A549 (cell line): Measurements from ENCODE around the gene GLB1L2. TPM values are rescaled to one million over a fixed set of nuclear protein-coding genes. Genes with fewer than 3 reads are reported as not detected.
"Not testable (repeated sequence)": the region's sequence is repeated elsewhere in the genome, so short reads cannot be mapped to it uniquely, and the experiment has no call there.

Source experiments
- ATAC-seq, 2 experiments: fragments of 200-7000 bp in 1 of 2; fragments of >200 bp in 1 of 2; cut with Nextera tagmentation in 1 of 2; cut with Tn5 transposase in 1 of 2; 3 replicates each; pipeline versions ENCODE4 v1.8.0 to v1.9.1; 2018 to 2020; ENCODE audit warnings: mild to moderate bottlenecking in 1 of 2, moderate library complexity in 1 of 2
- CTCF ChIA-PET: fragments of 300-600 bp; sonication (Branson Sonifier 250); formaldehyde crosslinking; extraction: SDS; loops from one replicate; lab custom pipeline; 2021; ENCODE audit warnings: antibody characterized with exemption, inconsistent platforms; lab: Yijun Ruan, JAX
- POLR2A ChIA-PET: fragments of 350-600 bp; formaldehyde crosslinking; extraction: SDS; loops from one replicate; lab custom pipeline; 2021; ENCODE audit warnings: antibody characterized with exemption, inconsistent platforms; lab: Yijun Ruan, JAX
- DNase-seq, 2 experiments: peaks; one replicate each; pipeline versions ENCODE4 v3.0.0 to v3.0.0-alpha.2; 2011 to 2016; ENCODE audit warnings: low read depth in 1 of 2, low spot score in 1 of 2
- FAIRE-seq: peaks from 2 replicates; lab custom pipeline; 2011; peaks lifted over from hg19 to GRCh38; lab: Jason Lieb, UNC
- H3K27ac ChIP-seq, 2 experiments: fragments of >200 bp; sonication (Bioruptor Twin); formaldehyde crosslinking; 3 replicates each; pipeline ENCODE4 v1.5.1; 2016 to 2017
- H3K4me1 ChIP-seq: fragments of >200 bp; sonication (Bioruptor Twin); formaldehyde crosslinking; 3 replicates; pipeline ENCODE4 v1.6.1; 2016
- H3K4me2 ChIP-seq: fragments of >200 bp; sonication (Bioruptor Twin); formaldehyde crosslinking; 3 replicates; pipeline ENCODE4 v1.6.1; 2016
- H3K4me3 ChIP-seq: fragments of >200 bp; sonication (Bioruptor Twin); formaldehyde crosslinking; 3 replicates; pipeline ENCODE4 v1.5.1; 2016
- H3K9me3 ChIP-seq: fragments of >200 bp; sonication (Bioruptor Twin); formaldehyde crosslinking; 3 replicates; pipeline ENCODE4 v1.6.1; 2016
- CBX2 ChIP-seq: fragments of 200-600 bp; sonication (generic); IDR thresholded peaks from 2 replicates; pipeline ENCODE4 v1.6.1; 2016; ENCODE audit warnings: low read depth, mild to moderate bottlenecking, borderline replicate concordance
- CBX8 ChIP-seq: fragments of 200-600 bp; sonication (generic); IDR thresholded peaks from 2 replicates; pipeline ENCODE4 v1.6.1; 2016
- CHD4 ChIP-seq: fragments of 200-600 bp; sonication (generic); IDR thresholded peaks from 2 replicates; pipeline ENCODE4 v1.6.1; 2016; ENCODE audit warnings: antibody characterized with exemption, mild to moderate bottlenecking, borderline replicate concordance
- EHF ChIP-seq: fragments of 250-450 bp; sonication (Bioruptor Pico); IDR thresholded peaks from 2 replicates; pipeline ENCODE4 v1.5.0; 2020; ENCODE audit warnings: mild to moderate bottlenecking
- EHMT2 ChIP-seq: fragments of 200-600 bp; sonication (generic); IDR thresholded peaks from 2 replicates; pipeline ENCODE4 v1.6.1; 2016; ENCODE audit warnings: antibody characterized with exemption, low read depth, mild to moderate bottlenecking, moderate library complexity
- EP300 ChIP-seq, 2 experiments: fragments of >200 bp; sonication (Bioruptor Twin); formaldehyde crosslinking; IDR thresholded peaks; 2 replicates in 1 of 2; 3 replicates in 1 of 2; pipeline ENCODE4 v1.6.1; 2016 to 2017
- ESRRA ChIP-seq: fragments of 150-350 bp; IDR thresholded peaks from 2 replicates; pipeline ENCODE4 v1.6.1; 2014; ENCODE audit warnings: mild to moderate bottlenecking, low read length, borderline replicate concordance
- FOSB ChIP-seq: fragments of 250-450 bp; sonication (Bioruptor Pico); IDR thresholded peaks from 2 replicates; pipeline ENCODE4 v1.5.0; 2020; ENCODE audit warnings: mild to moderate bottlenecking, moderate library complexity
- FOXS1 ChIP-seq: fragments of 250-450 bp; sonication (Bioruptor Pico); IDR thresholded peaks from 2 replicates; pipeline ENCODE4 v1.5.0; 2020; ENCODE audit warnings: mild to moderate bottlenecking, moderate library complexity
- GATA3 ChIP-seq: IDR thresholded peaks from 2 replicates; pipeline ENCODE4 v1.6.1; 2012; ENCODE audit warnings: borderline replicate concordance
- HOXA7 ChIP-seq: fragments of 250-450 bp; sonication (Bioruptor Pico); IDR thresholded peaks from 2 replicates; pipeline ENCODE4 v1.5.0; 2020; ENCODE audit warnings: mild to moderate bottlenecking, moderate library complexity
- KDM1A ChIP-seq: fragments of 200-600 bp; sonication (generic); IDR thresholded peaks from 2 replicates; pipeline ENCODE4 v1.6.1; 2016; ENCODE audit warnings: low read depth, mild to moderate bottlenecking
- NPAS2 ChIP-seq: fragments of 250-450 bp; sonication (Bioruptor Pico); IDR thresholded peaks from 2 replicates; pipeline ENCODE4 v1.8.0; 2022; ENCODE audit warnings: mild to moderate bottlenecking, moderate library complexity, borderline replicate concordance
- SMC3 ChIP-seq: fragments of >200 bp; sonication (Bioruptor Twin); formaldehyde crosslinking; IDR thresholded peaks from 3 replicates; pipeline ENCODE4 v1.6.1; 2018; ENCODE audit warnings: inconsistent platforms
- USF2 ChIP-seq: fragments of 450-650 bp; IDR thresholded peaks from 2 replicates; pipeline ENCODE4 v1.6.1; 2014; ENCODE audit warnings: antibody characterized with exemption
- ZNF302 ChIP-seq: fragments of 250-450 bp; sonication (Bioruptor Pico); IDR thresholded peaks from 2 replicates; pipeline ENCODE4 v1.9.0; 2021; ENCODE audit warnings: inconsistent platforms, mild to moderate bottlenecking, moderate library complexity
- ZSCAN20 ChIP-seq: fragments of 250-450 bp; sonication (Bioruptor Pico); IDR thresholded peaks from 2 replicates; pipeline ENCODE4 v1.8.0; 2022; ENCODE audit warnings: mild to moderate bottlenecking, moderate library complexity
- WGBS: methylation state at CpG from one replicate; pipeline ENCODE4 v1.1.6; 2017; ENCODE audit errors: missing lambda C conversion rate; 5-methylcytosine and 5-hydroxymethylcytosine counted together
- polyA plus RNA-seq, 4 experiments: library from polyadenylated mRNA; depleted of rRNA in 3 of 4; stranded (reverse); fragments of >200 nt; fragmentation: RNase III in 1 of 4; extraction: RNeasy Plus Mini Kit Qiagen cat#74134 plus additional on column Dnase treatment in 1 of 4; gene quantifications; 2 replicates in 3 of 4; 3 replicates in 1 of 4; pipeline ENCODE4 v1.2.3, GENCODE V29; 2011 to 2017
- TF ChIP-seq, protein P1 (sequence below): IDR thresholded peaks from 2 replicates; pipeline ENCODE4 v1.6.1; 2012
- TF ChIP-seq, protein P2 (sequence below): fragments of 150-350 bp; IDR thresholded peaks from 2 replicates; pipeline ENCODE4 v1.6.1; 2014; ENCODE audit warnings: low read depth, mild to moderate bottlenecking, low read length
- TF ChIP-seq, protein P3 (sequence below): IDR thresholded peaks from 2 replicates; pipeline ENCODE4 v1.6.1; 2012

Gene GLB1L2
- polyA plus RNA-seq, 2 of the 4 experiments (the other 2 are of a cell fraction) = 1.1 to 3.5 TPM

GRCh38 chr11:134283461-134284230 lies 48.1 kb upstream of the GLB1L2 start:
- FAIRE-seq = no peak
- DNase-seq = no peak
- H3K4me2 ChIP-seq = no peak overlapping the region
- no peak overlapping the region for H3K4me3 ChIP-seq
- no peaks in the 10 kb centered on the region for H3K9me3 ChIP-seq
- TF ChIP-seq CBX8 (no peak), HOXA7 (CRISPR knock-in tag) (no peak), EHMT2 (no peak), ZNF302 (CRISPR knock-in tag) (no peak)
- ChIA-PET POLR2A (no interaction called here), CTCF (interaction anchor here (0.6 kb wide), 1 partner anchor 206 kb away, joined by 4 read pairs; no protein-coding TSS in a partner anchor)
- H3K4me1 ChIP-seq = no peaks in the 10 kb centered on the region
- no peak for ATAC-seq
- 47% methylated on average over 12 of the region's 16 CpGs for WGBS
- no peak overlapping the region for H3K27ac ChIP-seq

GRCh38 chr11:134284349-134284748 lies 47.4 kb upstream of the GLB1L2 start:
- H3K4me3 ChIP-seq, DNase-seq, FAIRE-seq, H3K27ac ChIP-seq, ATAC-seq, POLR2A ChIA-PET, H3K4me2 ChIP-seq, H3K9me3 ChIP-seq, H3K4me1 ChIP-seq: not testable (repeated sequence)
- 39% methylated on average over 5 of the region's 5 CpGs for WGBS
- CTCF ChIA-PET = interaction anchor here (0.6 kb wide), 1 partner anchor 207 kb away, joined by 4 read pairs; no protein-coding TSS in a partner anchor

- CTCF ChIA-PET = interaction anchor here (0.5 kb wide), 1 partner anchor 124 kb away, joined by 3 read pairs; no protein-coding TSS in a partner anchor
- WGBS = 67% methylated on average over 12 of the region's 12 CpGs
- Histone ChIP-seq H3K27ac (no peak overlapping the region), H3K9me3 (no peaks in the 10 kb centered on the region), H3K4me3 (no peak overlapping the region), H3K4me2 (no peak overlapping the region), H3K4me1 (no peaks in the 10 kb centered on the region)
- DNase-seq (no peak), ATAC-seq (no peak), FAIRE-seq (no peak)
- POLR2A ChIA-PET = no interaction called here
- TF ChIP-seq FOSB (CRISPR knock-in tag) (no peak), CHD4 (no peak), KDM1A (no peak), EHF (no peak), FOXS1 (CRISPR knock-in tag) (no peak), NPAS2 (CRISPR knock-in tag) (no peak), USF2 (no peak), ESRRA (no peak), EP300 (IDR thresholded peaks at IDR 0.05) (no peak), GATA3 (no peak), SMC3 (no peak), ZSCAN20 (CRISPR knock-in tag) (no peak), CBX2 (no peak)
- TF ChIP-seq, protein P1, sequence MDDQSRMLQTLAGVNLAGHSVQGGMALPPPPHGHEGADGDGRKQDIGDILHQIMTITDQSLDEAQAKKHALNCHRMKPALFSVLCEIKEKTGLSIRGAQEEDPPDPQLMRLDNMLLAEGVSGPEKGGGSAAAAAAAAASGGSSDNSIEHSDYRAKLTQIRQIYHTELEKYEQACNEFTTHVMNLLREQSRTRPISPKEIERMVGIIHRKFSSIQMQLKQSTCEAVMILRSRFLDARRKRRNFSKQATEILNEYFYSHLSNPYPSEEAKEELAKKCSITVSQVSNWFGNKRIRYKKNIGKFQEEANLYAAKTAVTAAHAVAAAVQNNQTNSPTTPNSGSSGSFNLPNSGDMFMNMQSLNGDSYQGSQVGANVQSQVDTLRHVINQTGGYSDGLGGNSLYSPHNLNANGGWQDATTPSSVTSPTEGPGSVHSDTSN = no peak
- TF ChIP-seq, protein P2, sequence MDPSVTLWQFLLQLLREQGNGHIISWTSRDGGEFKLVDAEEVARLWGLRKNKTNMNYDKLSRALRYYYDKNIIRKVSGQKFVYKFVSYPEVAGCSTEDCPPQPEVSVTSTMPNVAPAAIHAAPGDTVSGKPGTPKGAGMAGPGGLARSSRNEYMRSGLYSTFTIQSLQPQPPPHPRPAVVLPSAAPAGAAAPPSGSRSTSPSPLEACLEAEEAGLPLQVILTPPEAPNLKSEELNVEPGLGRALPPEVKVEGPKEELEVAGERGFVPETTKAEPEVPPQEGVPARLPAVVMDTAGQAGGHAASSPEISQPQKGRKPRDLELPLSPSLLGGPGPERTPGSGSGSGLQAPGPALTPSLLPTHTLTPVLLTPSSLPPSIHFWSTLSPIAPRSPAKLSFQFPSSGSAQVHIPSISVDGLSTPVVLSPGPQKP = no peak
- TF ChIP-seq, protein P3, sequence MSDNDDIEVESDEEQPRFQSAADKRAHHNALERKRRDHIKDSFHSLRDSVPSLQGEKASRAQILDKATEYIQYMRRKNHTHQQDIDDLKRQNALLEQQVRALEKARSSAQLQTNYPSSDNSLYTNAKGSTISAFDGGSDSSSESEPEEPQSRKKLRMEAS = no peak
Measured at GRCh38 chr11:134287561-134287960, 44.2 kb upstream of the GLB1L2 start.
